ENCODE measurements around the gene NT5C2. TPM values are rescaled to one million over a fixed set of nuclear protein-coding genes. Genes with fewer than 3 reads are reported as not detected.

The NT5C2 gene
- total and polyA plus RNA-seq, 2 of the 4 experiments (the other 2 are of a cell fraction) = 60.0 to 65.1 TPM

DNA sequence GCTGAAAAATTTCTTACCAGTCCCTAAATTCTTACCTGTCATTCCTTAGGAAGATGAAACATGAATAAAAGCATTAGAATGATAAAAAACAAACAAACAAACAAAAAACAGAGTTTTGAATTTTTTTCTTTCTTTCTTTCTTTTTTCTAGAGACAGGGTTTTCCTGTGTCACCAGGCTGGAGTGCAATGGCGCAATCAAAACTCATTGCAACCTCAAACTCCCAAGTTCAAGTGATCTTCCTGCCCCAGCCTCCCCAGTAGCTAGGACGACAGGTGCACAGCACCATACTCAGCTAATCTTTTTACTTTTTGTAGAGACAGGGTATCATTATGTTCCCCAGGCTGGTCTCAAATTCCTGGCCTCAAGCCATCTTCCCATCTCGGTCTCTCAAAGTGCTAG is 26.5 kb downstream of the NT5C2 start:
- no TSS peak for BruUV-seq (replicated peaks)
- H3K4me3 ChIP-seq (ENCODE audit: insufficient read depth, low read depth, low read length) = no peak overlapping the region
- in situ Hi-C loops (cut with MboI; ENCODE audit: low sequenced_read_pairs) = no loop called here

More for the DNA sequence above, 26.5 kb downstream of the NT5C2 start:
- no peak overlapping the region for H3K4ac ChIP-seq (ENCODE audit: low read depth, low read length)
- ATAC-seq (ENCODE audit: low read depth) = no peak
- no peak overlapping the region for H3K23ac ChIP-seq (ENCODE audit: low read depth, low read length)
- peaks cover 16 to 58% of the 10 kb centered on the region in 2 experiments for H3K79me1 ChIP-seq (ENCODE audit: low read depth in 1 of 2, low read length in 2 of 2)
- H4K20me1 ChIP-seq (ENCODE audit: insufficient read depth, low read length) = peaks cover 9% of the 10 kb centered on the region
- no peak overlapping the region for H3K14ac ChIP-seq (replicated peaks; ENCODE audit: low read depth, low read length)
- no peak overlapping the region for H2AK5ac ChIP-seq (ENCODE audit: low read depth, low read length)
- H2AK9ac ChIP-seq (replicated peaks; ENCODE audit: low read depth, low read length, poor library complexity) = no peak overlapping the region
- peaks cover 25% of the 10 kb centered on the region for H3K36me3 ChIP-seq (ENCODE audit: control insufficient read depth, insufficient read depth, low read length)
- DNase-seq = no peak
- H3K4me2 ChIP-seq (ENCODE audit: low read depth, low read length) = no peak overlapping the region
- ChIA-PET POLR2A (ENCODE audit: unreplicated experiment) (no interaction called here), CTCF (interaction anchor here (1.2 kb wide), 1 partner anchor 72 kb away, joined by 4 read pairs; no protein-coding TSS in a partner anchor)
- H4K8ac ChIP-seq (ENCODE audit: low read depth in 2 of 2, low read length in 2 of 2) = no peak overlapping the region
- 100% methylated on average over 1 of the region's 3 CpGs; no CpG with 5 or more reads in 1 of the 2 experiments for WGBS, 2 experiments (ENCODE audit: extremely low coverage in 2 of 2, insufficient read length in 1 of 2)
- H3K9ac ChIP-seq (ENCODE audit: low read depth, low read length) = no peak overlapping the region
- no peak overlapping the region for H4K91ac ChIP-seq (ENCODE audit: insufficient read depth, low read depth, low read length)
- no peak overlapping the region for H3K56ac ChIP-seq (ENCODE audit: extremely low read depth, insufficient read depth, low read length)
- TF ChIP-seq, protein P1, sequence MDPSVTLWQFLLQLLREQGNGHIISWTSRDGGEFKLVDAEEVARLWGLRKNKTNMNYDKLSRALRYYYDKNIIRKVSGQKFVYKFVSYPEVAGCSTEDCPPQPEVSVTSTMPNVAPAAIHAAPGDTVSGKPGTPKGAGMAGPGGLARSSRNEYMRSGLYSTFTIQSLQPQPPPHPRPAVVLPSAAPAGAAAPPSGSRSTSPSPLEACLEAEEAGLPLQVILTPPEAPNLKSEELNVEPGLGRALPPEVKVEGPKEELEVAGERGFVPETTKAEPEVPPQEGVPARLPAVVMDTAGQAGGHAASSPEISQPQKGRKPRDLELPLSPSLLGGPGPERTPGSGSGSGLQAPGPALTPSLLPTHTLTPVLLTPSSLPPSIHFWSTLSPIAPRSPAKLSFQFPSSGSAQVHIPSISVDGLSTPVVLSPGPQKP (IDR thresholded peaks at IDR 0.05; ENCODE audit: borderline replicate concordance, low read depth, low read length) = no peak
- TF ChIP-seq MXI1 (IDR thresholded peaks at IDR 0.05; ENCODE audit: borderline replicate concordance, low read depth, low read length) (no peak), MAFK (IDR thresholded peaks at IDR 0.05; ENCODE audit: low read depth, low read length) (no peak), SMC3 (IDR thresholded peaks at IDR 0.05; ENCODE audit: low read depth, low read length) (no peak), NFE2L2 (IDR thresholded peaks at IDR 0.05; ENCODE audit: low read depth, low read length) (no peak), CEBPB (IDR thresholded peaks at IDR 0.05; ENCODE audit: low read depth, low read length) (peak; percentile 34; the same call in 1 of the 2 replicates), RAD21 (IDR thresholded peaks at IDR 0.05; ENCODE audit: low read length) (no peak), POLR2A (IDR thresholded peaks at IDR 0.05; ENCODE audit: low read depth, low read length) (no peak)
- no peak overlapping the region for H2AFZ ChIP-seq (replicated peaks; ENCODE audit: low read length, poor library complexity)
- H4K5ac ChIP-seq (ENCODE audit: low read depth, low read length) = no peak overlapping the region
- no peak overlapping the region for H2BK15ac ChIP-seq (ENCODE audit: low read depth, low read length)
- no peaks in the 10 kb centered on the region for H3K9me3 ChIP-seq (ENCODE audit: control insufficient read depth, insufficient read depth, low read length)
- H3K18ac ChIP-seq (ENCODE audit: low read depth, low read length) = no peak overlapping the region
- no peaks in the 10 kb centered on the region for H3K27me3 ChIP-seq (ENCODE audit: control insufficient read depth, insufficient read depth, low read length)
- dilution Hi-C loops (cut with HindIII; ENCODE audit: low sequenced_read_pairs, unreplicated experiment) (no loop called here), intact Hi-C loops (cut with micrococcal nuclease) (no loop called here)
- no peak overlapping the region for H2BK5ac ChIP-seq (ENCODE audit: low read depth, low read length, poor library complexity, severe bottlenecking)
- H2BK20ac ChIP-seq (ENCODE audit: low read depth, low read length) = no peak overlapping the region
- no peaks in the 10 kb centered on the region for H3K4me1 ChIP-seq (ENCODE audit: control insufficient read depth, insufficient read depth, low read length)
- peaks cover 14% of the 10 kb centered on the region for H3K9me1 ChIP-seq (ENCODE audit: insufficient read depth, low read length)
- H2BK120ac ChIP-seq (ENCODE audit: low read depth, low read length) = no peak overlapping the region
- no peak overlapping the region for H3K27ac ChIP-seq (ENCODE audit: insufficient read depth, low read length)

Measured in IMR-90 (cell line).